GM18868 (cell line): Measurements from ENCODE around the gene LSM8.
"Not testable (repeated sequence)": the region's sequence is repeated elsewhere in the genome, so short reads cannot be mapped to it uniquely, and the experiment has no call there.

Source experiments
- ATAC-seq: cut with Tn5 transposase; IDR thresholded peaks from one replicate; pipeline ENCODE4 v1.9.1; 2021; ENCODE audit warnings: mild to moderate bottlenecking, moderate library complexity; ENCODE audit not compliant: unreplicated experiment

Gene LSM8

GRCh38 chr7:118183786-118184564 lies at the start of gene LSM8:
Gene LSM8, plus strand, starts transcription at chr7:118184164. Its CDS starts 60 bp downstream, at chr7:118184224.
- ATAC-seq: peak; percentile 95

GRCh38 chr7:118134420-118134819 lies 49.5 kb upstream of the LSM8 start:
- not testable (repeated sequence) for ATAC-seq

- ATAC-seq: no peak
Measured at GRCh38 chr7:118140468-118140867, 43.5 kb upstream of the LSM8 start.

- no peak for ATAC-seq
Measured at GRCh38 chr7:118142012-118142411, 42.0 kb upstream of the LSM8 start.

GRCh38 chr7:118148930-118149329 lies 35.0 kb upstream of the LSM8 start:
- ATAC-seq: peak; percentile 88

GRCh38 chr7:118149394-118149793 lies 34.6 kb upstream of the LSM8 start:
- no peak for ATAC-seq

- no peak for ATAC-seq
Measured at GRCh38 chr7:118151671-118152070, 32.3 kb upstream of the LSM8 start.

- ATAC-seq: no peak
Measured at GRCh38 chr7:118152149-118152548, 31.8 kb upstream of the LSM8 start.

GRCh38 chr7:118152654-118153053 lies 31.3 kb upstream of the LSM8 start:
- no peak for ATAC-seq

- ATAC-seq: peak; percentile 55
Measured at GRCh38 chr7:118153551-118154177, 30.3 kb upstream of the LSM8 start.

- no peak for ATAC-seq
Measured at GRCh38 chr7:118158766-118159165, 25.2 kb upstream of the LSM8 start.

- no peak for ATAC-seq
Measured at GRCh38 chr7:118169146-118169545, 14.8 kb upstream of the LSM8 start.

- ATAC-seq: no peak
Measured at GRCh38 chr7:118175740-118176139, 8.2 kb upstream of the LSM8 start.

GRCh38 chr7:118179191-118179590 lies 4.8 kb upstream of the LSM8 start:
- ATAC-seq: peak; percentile 30

GRCh38 chr7:118182593-118183427 lies 1.2 kb upstream of the LSM8 start:
- no peak for ATAC-seq

- peak; percentile 1 for ATAC-seq
Measured at GRCh38 chr7:118183428-118183785, 557 bp upstream of the LSM8 start.

GRCh38 chr7:118184565-118184940 lies 589 bp downstream of the LSM8 start:
- no peak for ATAC-seq

- no peak for ATAC-seq
Measured at GRCh38 chr7:118185163-118185860, 1.3 kb downstream of the LSM8 start.

GRCh38 chr7:118186501-118186900 lies 2.5 kb downstream of the LSM8 start:
- ATAC-seq: no peak

GRCh38 chr7:118194571-118194970 lies 10.6 kb downstream of the LSM8 start:
- ATAC-seq: no peak

GRCh38 chr7:118195837-118196474 lies 12.0 kb downstream of the LSM8 start:
- peak; percentile 85 for ATAC-seq
